ENCODE measurements around the gene CADPS. TPM values are rescaled to one million over a fixed set of nuclear protein-coding genes. Genes with fewer than 3 reads are reported as not detected.

Gene CADPS
- total and polyA plus RNA-seq, 2 of the 4 experiments (the other 2 are of a cell fraction), result not detected

GRCh38 chr3:62548528-62549205 lies 326.5 kb downstream of the CADPS start:
- in situ Hi-C loops (cut with MboI; ENCODE audit: low sequenced_read_pairs), result no loop called here
- no peak overlapping the region for H2AFZ ChIP-seq (replicated peaks; ENCODE audit: low read length, poor library complexity)
- H2BK120ac ChIP-seq (ENCODE audit: low read depth, low read length), result no peak overlapping the region
- H3K4me1 ChIP-seq (ENCODE audit: control insufficient read depth, insufficient read depth, low read length), result no peaks in the 10 kb centered on the region
- H3K4me3 ChIP-seq (ENCODE audit: insufficient read depth, low read depth, low read length), result no peak overlapping the region
- H4K5ac ChIP-seq (ENCODE audit: low read depth, low read length), result no peak overlapping the region
- no peak overlapping the region for H2BK20ac ChIP-seq (ENCODE audit: low read depth, low read length)
- no peaks in the 10 kb centered on the region for H4K20me1 ChIP-seq (ENCODE audit: insufficient read depth, low read length)
- no peak overlapping the region for H4K91ac ChIP-seq (ENCODE audit: insufficient read depth, low read depth, low read length)
- dilution Hi-C loops (cut with HindIII; ENCODE audit: low sequenced_read_pairs, unreplicated experiment), result no loop called here
- H2BK15ac ChIP-seq (ENCODE audit: low read depth, low read length), result no peak overlapping the region
- no peak overlapping the region for H3K9ac ChIP-seq (ENCODE audit: low read depth, low read length)
- no peak overlapping the region for H3K14ac ChIP-seq (replicated peaks; ENCODE audit: low read depth, low read length)
- no CpG with 5 or more reads among the region's 2 CpGs for WGBS, 2 experiments (ENCODE audit: extremely low coverage in 2 of 2, insufficient read length in 1 of 2)
- H3K56ac ChIP-seq (ENCODE audit: extremely low read depth, insufficient read depth, low read length), result no peak overlapping the region
- no peak for ATAC-seq (ENCODE audit: low read depth)
- no peak overlapping the region for H3K4me2 ChIP-seq (ENCODE audit: low read depth, low read length)
- H3K27me3 ChIP-seq (ENCODE audit: control insufficient read depth, insufficient read depth, low read length), result peaks cover 5% of the 10 kb centered on the region
- H4K8ac ChIP-seq (ENCODE audit: low read depth in 2 of 2, low read length in 2 of 2), result no peak overlapping the region
- H3K9me3 ChIP-seq (ENCODE audit: control insufficient read depth, insufficient read depth, low read length), result no peaks in the 10 kb centered on the region
- no TSS peak for BruUV-seq (replicated peaks)
- no peak overlapping the region for H2AK5ac ChIP-seq (ENCODE audit: low read depth, low read length)
- H3K4ac ChIP-seq (ENCODE audit: low read depth, low read length), result no peak overlapping the region
- H3K36me3 ChIP-seq (ENCODE audit: control insufficient read depth, insufficient read depth, low read length), result no peaks in the 10 kb centered on the region
- TF ChIP-seq USF2 (IDR thresholded peaks at IDR 0.05; ENCODE audit: low read depth, low read length) (no peak), BHLHE40 (IDR thresholded peaks at IDR 0.05; ENCODE audit: low read depth, low read length) (no peak), CHD1 (IDR thresholded peaks at IDR 0.05; ENCODE audit: low read depth, low read length) (no peak), MAZ (IDR thresholded peaks at IDR 0.05; ENCODE audit: borderline replicate concordance, low read depth, low read length) (no peak), RAD21 (IDR thresholded peaks at IDR 0.05; ENCODE audit: low read length) (no peak), CTCF (conservative IDR thresholded peaks at IDR 0.05; ENCODE audit: low read depth, low read length) (no peak), ELK1 (IDR thresholded peaks at IDR 0.05; ENCODE audit: borderline replicate concordance, low read depth, low read length) (no peak), RCOR1 (IDR thresholded peaks at IDR 0.05; ENCODE audit: insufficient replicate concordance, low read length) (no peak), SMC3 (IDR thresholded peaks at IDR 0.05; ENCODE audit: low read depth, low read length) (no peak), POLR2A (IDR thresholded peaks at IDR 0.05; ENCODE audit: low read depth, low read length) (no peak), RFX5 (IDR thresholded peaks at IDR 0.05; ENCODE audit: low read depth, low read length) (no peak), MAFK (IDR thresholded peaks at IDR 0.05; ENCODE audit: low read depth, low read length) (no peak)
- no peak overlapping the region for H3K18ac ChIP-seq (ENCODE audit: low read depth, low read length)
- H2AK9ac ChIP-seq (replicated peaks; ENCODE audit: low read depth, low read length, poor library complexity), result no peak overlapping the region
- intact Hi-C loops (cut with micrococcal nuclease), result no loop called here
- ChIA-PET POLR2A (ENCODE audit: unreplicated experiment) (no interaction called here), CTCF (interaction anchor here (0.7 kb wide), 1 partner anchor 1167 kb away, joined by 3 read pairs; no protein-coding TSS in a partner anchor)
- H3K79me1 ChIP-seq (ENCODE audit: low read depth in 1 of 2, low read length in 2 of 2), result no peaks in the 10 kb centered on the region
- no peak overlapping the region for H3K23ac ChIP-seq (ENCODE audit: low read depth, low read length)
- DNase-seq, result no peak
- H3K9me1 ChIP-seq (ENCODE audit: insufficient read depth, low read length), result no peaks in the 10 kb centered on the region
- H2BK5ac ChIP-seq (ENCODE audit: low read depth, low read length, poor library complexity, severe bottlenecking), result no peak overlapping the region
- H3K27ac ChIP-seq (ENCODE audit: insufficient read depth, low read length), result no peak overlapping the region
